PC-3 (cell line): Measurements from ENCODE around the gene TMEM132D. TPM values are rescaled to one million over a fixed set of nuclear protein-coding genes. Genes with fewer than 3 reads are reported as not detected.

ENCODE experiments used
- ATAC-seq: fragments of 200-7000 bp; cut with Tn5 transposase; 2 replicates; pipeline ENCODE4 v1.9.1; 2020; ENCODE audit warnings: mild to moderate bottlenecking, moderate library complexity
- BruUV-seq: library from RNA; stranded (reverse); fragments of 400-500 nt; replicated peaks from 2 replicates; lab custom pipeline; 2021; lab: Mats Ljungman, UMichigan
- CTCF ChIA-PET: fragments of 300-600 bp; sonication (Branson Sonifier 250); formaldehyde crosslinking; loops from one replicate; lab custom pipeline; 2022; ENCODE audit warnings: antibody characterized with exemption; lab: Charles Lee
- POLR2A ChIA-PET: fragments of 300-600 bp; sonication (Branson Sonifier 250); formaldehyde crosslinking; loops from one replicate; lab custom pipeline; 2022; ENCODE audit warnings: antibody characterized with exemption; ENCODE audit not compliant: unreplicated experiment; lab: Charles Lee
- DNase-seq: peaks from one replicate; pipeline ENCODE4 v3.0.0-alpha.2; 2015
- H2AFZ ChIP-seq: fragments of 300-600 bp; sonication (generic); 2 replicates; pipeline ENCODE4 v1.6.0; 2016; ENCODE audit warnings: antibody characterized with exemption, low read length
- H3F3A ChIP-seq: fragments of 300-600 bp; sonication (generic); one replicate; pipeline ENCODE4 v1.6.0; 2017; ENCODE audit warnings: antibody characterized with exemption, low read length, control low read depth, mild to moderate bottlenecking; ENCODE audit not compliant: unreplicated experiment
- H3K27ac ChIP-seq: fragments of 300-600 bp; sonication (generic); 2 replicates; pipeline ENCODE4 v1.5.1; 2016; ENCODE audit warnings: mild to moderate bottlenecking, low read length
- H3K27me3 ChIP-seq: fragments of 300-600 bp; sonication (generic); 2 replicates; pipeline ENCODE4 v1.6.1; 2016; ENCODE audit warnings: low read length, mixed read lengths
- H3K36me3 ChIP-seq: fragments of 300-600 bp; sonication (generic); 2 replicates; pipeline ENCODE4 v1.6.1; 2016; ENCODE audit warnings: low read depth, mixed run types, low read length, mixed read lengths
- H3K4me1 ChIP-seq: fragments of 300-600 bp; sonication (generic); 2 replicates; pipeline ENCODE4 v1.5.1; 2016; ENCODE audit warnings: low read length; ENCODE audit not compliant: insufficient read depth
- H3K4me2 ChIP-seq: fragments of 300-600 bp; sonication (generic); 2 replicates; pipeline ENCODE4 v1.6.0; 2016; ENCODE audit warnings: low read length
- H3K4me3 ChIP-seq: fragments of 300-600 bp; sonication (generic); 2 replicates; pipeline ENCODE4 v1.5.1; 2016; ENCODE audit warnings: mild to moderate bottlenecking, low read length, mixed read lengths
- H3K79me2 ChIP-seq: fragments of 300-600 bp; sonication (generic); 2 replicates; pipeline ENCODE4 v1.6.1; 2017; ENCODE audit warnings: low read length, mixed read lengths
- H3K9ac ChIP-seq: fragments of 300-600 bp; sonication (generic); 2 replicates; pipeline ENCODE4 v1.6.0; 2016; ENCODE audit warnings: mild to moderate bottlenecking, low read length
- H3K9me2 ChIP-seq: fragments of 300-600 bp; sonication (generic); replicated peaks from 2 replicates; pipeline ENCODE4 v1.6.1; 2016; ENCODE audit warnings: mixed run types, low read length, mixed read lengths
- H3K9me3 ChIP-seq: fragments of 300-600 bp; sonication (generic); 2 replicates; pipeline ENCODE4 v1.6.1; 2016; ENCODE audit warnings: low read length, mixed read lengths
- H4K20me1 ChIP-seq: fragments of 300-600 bp; sonication (generic); 2 replicates; pipeline ENCODE4 v1.6.1; 2016; ENCODE audit warnings: low read length, mixed read lengths
- CTCF ChIP-seq: fragments of 300-600 bp; sonication (generic); conservative IDR thresholded peaks from 2 replicates; pipeline ENCODE4 v1.5.1; 2017; ENCODE audit warnings: antibody characterized with exemption, low read depth, mild to moderate bottlenecking, low read length
- EZH2 ChIP-seq: fragments of 300-600 bp; sonication (generic); IDR thresholded peaks from one replicate; pipeline ENCODE4 v1.6.1; 2017; ENCODE audit warnings: antibody characterized with exemption, mild to moderate bottlenecking, low read length; ENCODE audit not compliant: unreplicated experiment
- EZH2phosphoT487 ChIP-seq: fragments of 300-600 bp; sonication (generic); IDR thresholded peaks from 2 replicates; pipeline ENCODE4 v1.6.1; 2018; ENCODE audit warnings: mild to moderate bottlenecking, antibody characterized with exemption, low read length, borderline replicate concordance
- intact Hi-C: fragments of 100-400 bp; cut with micrococcal nuclease; formaldehyde crosslinking; loops from 2 replicates; pipeline ENCODE4 v1.9.0; 2023
- total RNA-seq: library from RNA; depleted of rRNA; stranded (reverse); fragments of >200 nt; gene quantifications from 2 replicates; pipeline ENCODE4 v1.2.3, GENCODE V29; 2014

Gene TMEM132D
- total RNA-seq, 1 experiment from 2014 or later: not detected

GRCh38 chr12:129470196-129470595 lies 433.6 kb downstream of the TMEM132D start:
- Histone ChIP-seq H3K4me1 (no peaks in the 10 kb centered on the region), H2AFZ (no peak overlapping the region), H3K27me3 (no peaks in the 10 kb centered on the region), H3K36me3 (no peaks in the 10 kb centered on the region), H3K9me3 (0 out of 2 replicates have a peak, but pooled peaks cover 4% of the 10 kb centered on the region), H3K79me2 (no peaks in the 10 kb centered on the region), H4K20me1 (no peaks in the 10 kb centered on the region), H3K9ac (no peak overlapping the region), H3F3A (no peaks in the 10 kb centered on the region), H3K4me2 (no peak overlapping the region), H3K27ac (no peak overlapping the region), H3K9me2 (no peaks in the 10 kb centered on the region), H3K4me3 (no peak overlapping the region)
- POLR2A ChIA-PET: no interaction called here
- no peak for DNase-seq
- intact Hi-C loops: no loop called here
- ATAC-seq: no peak
- TF ChIP-seq EZH2phosphoT487: no peak
- no peak for TF ChIP-seq CTCF
- TF ChIP-seq EZH2: no peak
- no TSS peak for BruUV-seq
- CTCF ChIA-PET: no interaction called here

- no TSS peak for BruUV-seq
- CTCF ChIA-PET: no interaction called here
- ATAC-seq: no peak
- no peak overlapping the region for H3K4me2 ChIP-seq
- DNase-seq: no peak
- H3K9ac ChIP-seq: no peak overlapping the region
- no peaks in the 10 kb centered on the region for H3K79me2 ChIP-seq
- intact Hi-C loops: no loop called here
- POLR2A ChIA-PET: no interaction called here
- TF ChIP-seq EZH2 (no peak), CTCF (no peak), EZH2phosphoT487 (no peak)
- H3K27ac ChIP-seq: no peak overlapping the region
- no peak overlapping the region for H3K4me3 ChIP-seq
- H2AFZ ChIP-seq: no peak overlapping the region
- H3F3A ChIP-seq: no peaks in the 10 kb centered on the region
- H4K20me1 ChIP-seq: no peaks in the 10 kb centered on the region
- H3K9me2 ChIP-seq: no peaks in the 10 kb centered on the region
- H3K27me3 ChIP-seq: no peaks in the 10 kb centered on the region
- H3K9me3 ChIP-seq: 0 out of 2 replicates have a peak, but pooled peaks cover 4% of the 10 kb centered on the region
- no peaks in the 10 kb centered on the region for H3K4me1 ChIP-seq
- no peaks in the 10 kb centered on the region for H3K36me3 ChIP-seq
Measured at GRCh38 chr12:129467726-129468125, 436.1 kb downstream of the TMEM132D start.

- no peak overlapping the region for H2AFZ ChIP-seq
- ATAC-seq (no peak), DNase-seq (no peak)
- ChIA-PET POLR2A (no interaction called here), CTCF (no interaction called here)
- no peaks in the 10 kb centered on the region for H3K36me3 ChIP-seq
- H3F3A ChIP-seq: no peaks in the 10 kb centered on the region
- no peaks in the 10 kb centered on the region for H3K79me2 ChIP-seq
- 0 out of 2 replicates have a peak, but pooled peaks cover 4% of the 10 kb centered on the region for H3K9me3 ChIP-seq
- H3K9ac ChIP-seq: no peak overlapping the region
- no TSS peak for BruUV-seq
- no peaks in the 10 kb centered on the region for H4K20me1 ChIP-seq
- H3K27ac ChIP-seq: no peak overlapping the region
- H3K9me2 ChIP-seq: no peaks in the 10 kb centered on the region
- TF ChIP-seq CTCF (no peak), EZH2 (no peak), EZH2phosphoT487 (no peak)
- no peaks in the 10 kb centered on the region for H3K4me1 ChIP-seq
- intact Hi-C loops: no loop called here
- no peaks in the 10 kb centered on the region for H3K27me3 ChIP-seq
- H3K4me3 ChIP-seq: no peak overlapping the region
- no peak overlapping the region for H3K4me2 ChIP-seq
Measured at GRCh38 chr12:129467289-129467688, 436.5 kb downstream of the TMEM132D start.
